Activated CD8-positive, alpha-beta memory T cell treated with anti-CD3 and anti-CD28 coated beads for 48 hours (primary cell): ENCODE measurements around the gene NR1H2.
A peak's percentile ranks its signal among the peaks of the same experiment; 100 is the strongest.
"Not testable (repeated sequence)": the region's sequence is repeated elsewhere in the genome, so short reads cannot be mapped to it uniquely, and the experiment has no call there.

ENCODE experiments used
- DNase-seq, 3 experiments: peaks; one replicate each; pipeline ENCODE4 v3.0.0-alpha.2; 2020; ENCODE audit warnings: low read depth in 2 of 3, low spot score in 2 of 3

Gene NR1H2

DNA sequence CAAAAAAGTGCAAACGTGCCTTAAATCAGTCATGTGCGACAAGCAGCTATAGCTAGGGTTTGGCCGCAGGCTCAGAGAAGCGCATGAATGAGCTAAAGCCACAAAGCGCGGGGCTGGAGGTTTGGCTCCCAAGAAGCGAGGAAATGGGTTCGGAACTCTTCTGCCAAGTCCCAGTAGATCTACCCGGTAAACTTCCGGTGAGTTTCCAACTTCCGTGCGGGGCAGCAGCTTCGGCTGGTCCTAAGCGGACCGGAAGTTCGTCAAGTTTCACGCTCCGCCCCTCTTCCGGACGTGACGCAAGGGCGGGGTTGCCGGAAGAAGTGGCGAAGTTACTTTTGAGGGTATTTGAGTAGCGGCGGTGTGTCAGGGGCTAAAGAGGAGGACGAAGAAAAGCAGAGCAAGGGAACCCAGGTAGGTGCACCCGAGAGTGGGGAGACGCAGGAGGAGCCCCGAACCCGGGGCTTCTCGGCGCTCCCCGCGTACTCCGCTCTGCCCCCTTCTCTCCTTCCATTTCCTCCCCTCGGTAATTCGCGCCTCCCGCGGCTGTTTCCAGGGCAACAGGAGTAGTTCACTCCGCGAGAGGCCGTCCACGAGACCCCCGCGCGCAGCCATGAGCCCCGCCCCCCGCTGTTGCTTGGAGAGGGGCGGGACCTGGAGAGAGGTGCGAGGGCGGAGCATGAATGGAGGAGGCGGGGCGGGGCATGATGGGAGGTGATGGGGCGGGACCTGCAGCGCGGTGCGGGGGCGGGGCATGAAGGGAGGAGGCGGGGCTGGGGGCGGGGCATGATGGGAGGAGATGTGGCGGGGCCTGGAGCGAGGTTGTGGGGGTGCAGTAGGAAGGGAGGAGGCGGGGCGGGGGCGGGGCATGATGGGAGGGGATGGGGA lies at the start of gene NR1H2:
NR1H2 (plus strand) TSS at position 292 of the 885 bp plus-strand sequence. CDS start 1,149 bp downstream, outside the sequence.
- peak; percentile 83 to 93 (median 93) for DNase-seq

DNA sequence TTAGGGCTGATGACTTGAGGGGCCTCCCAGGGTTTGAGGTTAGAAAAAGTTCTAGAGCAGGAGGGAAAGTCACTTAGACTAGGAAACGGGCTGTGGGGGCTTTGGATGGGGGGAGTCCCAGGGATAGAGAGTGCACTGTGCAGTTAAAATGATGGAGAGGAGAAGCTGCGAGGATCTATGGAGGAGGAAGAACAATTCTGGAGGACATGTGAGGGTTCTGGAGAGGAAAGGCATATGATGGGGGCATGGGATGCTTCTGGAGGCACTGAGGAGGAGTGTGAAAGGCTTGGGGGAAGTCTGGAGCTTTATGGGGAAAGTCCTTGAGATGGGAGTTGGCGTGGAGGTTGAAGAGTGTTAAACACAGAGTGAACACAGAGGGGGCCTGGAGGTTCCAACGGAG lies 49.2 kb upstream of the NR1H2 start:
- no peak for DNase-seq

DNA sequence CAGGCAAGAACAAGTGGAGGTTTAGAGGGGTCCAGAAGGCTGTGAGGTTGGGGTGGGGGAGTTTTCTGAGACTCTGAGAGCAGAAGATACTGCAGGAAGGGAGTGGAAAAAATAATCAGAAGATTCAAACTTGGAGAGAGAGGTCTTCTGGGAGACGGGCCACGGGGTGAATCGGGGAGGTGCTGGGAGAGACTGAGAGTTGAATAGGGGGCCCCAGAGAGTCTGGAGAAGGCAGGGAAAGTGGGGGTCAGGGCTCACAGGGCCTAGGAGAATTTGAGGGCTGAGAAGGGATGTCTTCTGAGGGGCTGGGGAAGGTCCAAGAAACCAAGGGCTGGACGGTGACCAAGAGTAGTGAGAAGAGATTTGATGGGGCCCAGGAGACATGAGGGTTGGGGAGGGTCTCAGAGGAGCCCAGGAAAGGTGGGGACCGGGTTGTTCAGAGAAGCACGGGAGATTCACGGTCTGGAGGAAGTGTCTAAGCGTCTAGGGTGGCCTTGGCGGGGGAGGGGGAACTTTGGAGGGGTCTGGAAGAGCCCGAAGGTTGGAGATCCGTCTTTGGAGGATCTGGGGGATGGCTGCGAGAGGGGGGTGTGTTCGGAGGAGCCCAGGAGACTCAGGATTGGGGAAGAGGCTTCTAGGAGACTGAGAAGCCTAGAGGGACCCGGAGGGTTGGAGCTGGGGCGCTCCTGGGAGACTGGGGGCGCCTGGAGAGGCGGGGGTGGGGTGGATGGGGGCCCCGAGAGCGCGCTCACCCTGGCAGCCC lies 48.6 kb upstream of the NR1H2 start:
- no peak for DNase-seq

DNA sequence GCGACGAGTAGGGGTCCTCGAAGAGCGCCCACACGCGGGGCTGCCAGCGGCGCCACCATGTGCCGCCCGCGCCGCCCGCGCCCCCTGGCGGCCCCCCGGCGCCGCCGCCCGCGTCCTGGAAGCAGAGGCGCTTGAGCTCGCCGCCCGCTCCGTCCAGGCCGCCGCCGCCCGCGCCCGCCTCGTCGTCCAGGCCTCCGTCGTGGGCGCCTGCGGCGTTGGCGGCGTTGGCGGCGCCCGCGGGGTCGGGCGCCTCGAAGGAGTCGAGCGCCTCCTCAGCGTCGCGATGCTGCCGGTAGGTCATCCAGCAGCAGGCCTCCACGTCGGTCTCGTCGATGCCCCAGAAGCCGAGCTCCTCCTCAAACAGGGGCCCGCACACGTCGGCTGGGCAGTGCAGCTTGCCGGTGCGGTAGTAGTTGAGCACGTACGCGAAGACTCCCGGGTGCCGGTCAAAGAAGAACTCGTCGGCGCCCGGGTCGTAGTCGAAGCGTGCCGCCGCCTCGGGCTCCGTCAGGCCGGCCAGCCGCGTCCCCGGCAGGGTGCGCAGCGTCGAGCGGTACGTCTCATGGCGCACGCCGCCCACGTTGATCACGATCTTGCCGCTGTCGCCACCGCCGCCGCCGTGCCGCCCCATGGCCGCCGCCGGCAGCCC lies 47.9 kb upstream of the NR1H2 start:
- DNase-seq, result no peak

DNA sequence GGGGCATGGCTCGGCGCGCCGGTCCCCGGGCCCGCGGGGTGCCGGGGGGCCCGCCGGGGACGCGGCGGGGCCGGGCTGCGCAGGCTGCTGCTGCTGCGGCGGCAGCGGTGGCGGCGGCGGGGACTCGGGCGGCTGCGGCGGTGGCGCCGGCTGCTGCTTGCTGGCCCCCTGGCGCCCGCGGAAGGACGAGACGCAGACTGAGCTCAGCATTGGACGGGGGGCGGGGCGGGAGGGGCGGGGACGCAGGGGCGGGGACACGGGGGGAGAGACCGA lies 47.4 kb upstream of the NR1H2 start:
- DNase-seq, result no peak

DNA sequence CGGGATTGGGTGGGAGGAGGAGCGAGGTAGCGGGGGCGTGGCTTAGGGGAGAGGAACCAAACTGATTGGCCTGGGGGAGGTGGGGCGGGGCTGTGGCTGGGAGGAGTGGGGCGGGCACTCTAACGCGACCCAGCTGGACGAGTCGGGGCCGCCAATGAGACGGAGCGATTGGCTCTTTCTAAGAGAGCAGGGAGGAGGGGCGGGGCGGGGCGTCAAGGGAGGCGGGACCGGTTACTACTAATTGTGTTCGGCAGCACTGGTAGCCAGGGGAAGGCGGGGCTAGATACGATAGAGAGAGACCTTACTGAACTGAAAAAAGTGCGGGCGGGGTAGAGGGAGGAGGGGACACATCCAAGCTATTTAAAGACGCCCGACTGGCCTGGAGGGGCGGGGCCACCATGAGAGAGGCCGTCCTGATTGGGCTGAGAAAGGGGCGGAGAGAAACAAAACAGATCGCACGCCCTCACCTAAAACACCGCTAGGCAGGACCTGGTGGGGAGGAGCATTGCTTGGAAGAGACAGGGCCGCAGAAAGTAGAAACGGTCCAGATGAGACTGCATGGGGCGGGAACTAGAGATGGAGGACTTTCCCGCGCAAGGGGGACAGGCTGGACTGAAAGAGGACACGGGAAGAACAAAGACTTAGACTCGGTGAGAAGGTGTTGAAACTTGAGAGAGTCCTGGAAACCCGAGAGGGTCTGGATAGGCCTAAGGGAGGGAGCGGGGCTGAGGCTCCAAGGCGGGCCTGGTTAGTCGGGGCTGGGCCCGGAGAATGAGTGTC lies 46.9 kb upstream of the NR1H2 start, which contains the start of gene KCNC3:
KCNC3 (minus strand) TSS at position 232 of the 780 bp plus-strand sequence. CDS start 295 bp downstream, outside the sequence.
- DNase-seq, result peak; percentile 59 to 91 (median 70)

DNA sequence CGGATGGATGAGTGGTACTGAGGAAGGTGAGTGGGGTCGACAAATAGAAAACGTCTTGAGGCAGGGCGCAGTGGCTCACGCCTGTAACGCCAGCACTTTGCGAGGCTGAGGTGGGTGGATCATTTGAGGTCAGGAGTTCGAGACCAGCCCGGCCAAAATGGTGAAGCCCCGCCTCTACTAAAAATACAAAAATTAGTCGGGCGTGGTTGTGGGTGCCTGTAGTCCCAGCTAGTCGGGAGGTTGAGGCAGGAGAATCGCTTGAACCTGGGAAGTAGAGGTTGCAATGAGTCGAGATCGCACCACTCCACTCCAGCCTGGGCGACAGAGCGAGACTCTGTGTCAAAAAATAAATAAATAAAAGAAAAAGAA lies 46.3 kb upstream of the NR1H2 start:
- DNase-seq, result not testable (repeated sequence)

DNA sequence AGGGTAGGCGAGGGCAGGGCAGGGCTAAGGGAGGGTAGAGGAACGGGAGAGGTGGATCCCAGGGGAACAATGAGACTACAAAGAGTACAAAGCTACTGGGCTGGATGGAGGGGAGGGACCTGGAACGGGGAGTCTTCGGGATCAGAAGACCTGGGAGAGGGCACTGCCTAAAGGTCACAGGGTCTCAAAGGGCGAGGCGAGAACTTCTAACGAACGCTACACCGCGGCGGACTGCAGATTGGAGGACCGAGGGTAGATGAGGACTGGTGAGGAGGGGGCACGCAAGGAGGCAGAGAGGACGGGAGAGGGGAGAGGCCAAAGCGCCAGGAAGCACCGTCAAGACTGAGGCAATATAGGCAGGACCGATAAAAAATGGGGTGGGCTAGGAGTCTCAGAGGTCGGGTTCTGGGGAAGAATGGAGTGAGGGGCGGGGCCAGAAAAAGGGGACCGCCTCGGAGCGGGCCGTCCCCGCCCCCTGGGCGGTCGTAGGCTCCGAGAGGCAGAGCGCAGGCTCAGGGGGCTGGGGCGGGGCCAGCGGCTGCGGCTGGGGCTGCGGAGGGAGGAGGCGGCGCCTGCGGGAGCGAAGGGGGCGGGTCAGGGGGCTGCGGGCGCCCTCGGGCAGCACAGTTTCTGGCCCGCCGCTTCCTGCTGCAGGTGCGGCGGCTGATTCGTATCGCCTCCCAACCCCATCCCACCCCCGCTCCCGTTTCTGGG lies 45.7 kb upstream of the NR1H2 start:
- DNase-seq, result peak; percentile 52 to 77 (median 68)

DNA sequence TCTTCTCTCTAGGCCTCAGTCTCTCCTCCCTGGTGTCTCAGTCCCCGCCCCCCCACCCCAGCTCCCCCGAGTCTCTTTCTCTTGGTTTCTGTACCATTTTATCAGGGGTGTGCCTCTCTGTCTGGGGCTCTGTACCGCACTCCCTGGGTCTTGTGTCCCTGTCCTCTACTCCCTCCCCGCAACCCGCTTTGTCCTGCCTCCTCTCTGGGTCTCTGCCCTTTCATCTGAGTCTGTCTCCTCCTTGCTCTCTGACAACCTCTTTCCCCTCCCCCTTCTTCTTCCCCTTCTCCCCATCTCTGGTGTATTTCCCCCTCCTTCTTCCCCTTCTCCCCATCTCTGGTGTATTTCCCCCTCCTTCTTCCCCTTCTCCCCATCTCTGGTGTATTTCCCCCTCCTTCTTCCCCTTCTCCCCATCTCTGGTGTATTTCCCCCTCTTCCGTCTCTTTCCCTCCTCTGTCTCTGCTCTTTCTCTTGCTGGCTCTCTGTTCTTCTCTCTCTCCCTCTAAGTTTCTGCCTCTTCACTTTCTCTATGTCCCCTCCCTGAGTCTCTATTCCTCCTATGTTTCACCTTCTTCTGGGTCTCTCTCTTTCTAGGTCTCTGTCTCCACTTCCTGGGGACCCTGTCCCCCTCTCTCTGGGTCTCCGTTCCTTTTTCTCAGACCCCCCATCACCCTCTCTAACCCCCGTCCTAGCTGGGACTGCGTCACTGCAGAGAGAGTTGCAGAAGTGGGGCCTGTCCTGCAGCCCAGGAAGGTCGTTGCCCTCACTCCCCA lies 44.9 kb upstream of the NR1H2 start:
- no peak for DNase-seq

DNA sequence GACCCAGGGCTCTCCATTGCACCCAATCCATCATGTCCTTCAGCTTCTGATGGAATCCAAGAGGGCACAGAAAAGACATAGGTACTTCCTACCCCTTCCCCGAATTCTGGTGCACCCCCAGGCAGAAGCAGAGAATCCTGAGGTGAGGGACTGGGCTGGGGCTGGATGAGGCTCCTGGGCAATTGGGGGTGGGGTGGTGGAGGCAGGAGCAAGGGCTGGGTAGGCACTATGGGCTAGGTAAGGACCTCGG lies 44.3 kb upstream of the NR1H2 start:
- DNase-seq, result no peak

DNA sequence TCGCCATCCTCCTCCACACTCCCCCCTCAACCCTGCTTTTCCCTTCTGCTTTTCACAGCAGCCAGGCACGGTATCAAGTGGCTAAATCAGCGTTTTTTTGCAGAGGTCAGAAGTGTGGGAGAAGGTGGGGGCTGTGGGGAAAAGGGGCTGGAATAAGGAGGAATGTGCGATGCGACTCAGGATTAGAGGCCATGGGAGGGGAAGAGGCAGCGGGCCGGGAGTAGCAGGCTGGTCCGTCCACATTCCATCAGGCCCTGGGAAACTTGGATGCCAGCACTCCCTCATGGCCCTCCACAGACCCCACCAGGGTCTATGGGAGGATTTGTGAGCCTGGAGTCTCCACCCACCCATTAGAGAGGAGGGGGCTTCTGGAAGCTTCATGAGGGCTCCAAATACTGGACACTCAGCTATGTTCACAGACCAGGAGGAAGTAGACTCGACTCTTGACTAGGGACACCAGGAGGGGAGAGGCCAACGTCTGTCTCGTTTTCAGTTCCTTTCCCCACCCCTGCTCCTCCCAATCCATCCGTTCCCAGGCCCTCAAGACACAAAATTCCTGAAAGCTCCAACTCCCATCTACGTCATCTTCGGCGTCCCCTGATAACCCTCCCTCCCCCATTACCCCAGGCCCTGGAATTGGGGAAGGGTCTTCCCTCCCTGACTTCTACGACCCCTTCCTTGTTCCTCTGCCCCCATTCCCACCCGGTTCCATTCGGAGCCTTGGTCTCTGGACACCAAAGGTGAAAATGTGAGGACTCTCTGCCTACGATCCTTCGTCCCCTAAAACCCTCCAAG lies 43.8 kb upstream of the NR1H2 start:
- DNase-seq, result no peak

DNA sequence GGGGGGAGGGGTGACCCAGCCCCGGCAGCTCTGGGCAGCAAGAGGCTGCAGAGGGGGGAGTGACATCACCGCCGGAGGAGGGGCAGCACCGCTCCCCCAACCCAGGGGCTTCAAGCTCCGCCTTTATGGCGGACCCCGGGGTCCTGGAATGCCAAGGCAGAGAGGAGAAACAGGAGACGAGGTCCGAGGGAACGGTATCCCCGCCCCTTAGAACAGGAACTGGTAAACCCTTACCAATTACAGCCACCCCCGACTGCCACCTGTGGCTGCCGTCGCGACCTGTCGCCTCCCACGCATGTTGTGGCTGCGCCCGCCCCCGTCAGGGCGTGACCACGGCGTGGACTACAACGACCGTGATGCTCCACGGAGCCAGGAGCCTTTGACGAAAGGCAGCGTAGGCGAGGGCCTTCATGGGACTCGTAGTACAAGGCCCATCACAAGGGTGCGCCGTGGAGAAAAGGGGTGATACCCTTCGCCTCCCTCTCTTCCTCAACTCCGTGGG lies 43.0 kb upstream of the NR1H2 start:
- peak; percentile 80 to 84 (median 81) for DNase-seq

DNA sequence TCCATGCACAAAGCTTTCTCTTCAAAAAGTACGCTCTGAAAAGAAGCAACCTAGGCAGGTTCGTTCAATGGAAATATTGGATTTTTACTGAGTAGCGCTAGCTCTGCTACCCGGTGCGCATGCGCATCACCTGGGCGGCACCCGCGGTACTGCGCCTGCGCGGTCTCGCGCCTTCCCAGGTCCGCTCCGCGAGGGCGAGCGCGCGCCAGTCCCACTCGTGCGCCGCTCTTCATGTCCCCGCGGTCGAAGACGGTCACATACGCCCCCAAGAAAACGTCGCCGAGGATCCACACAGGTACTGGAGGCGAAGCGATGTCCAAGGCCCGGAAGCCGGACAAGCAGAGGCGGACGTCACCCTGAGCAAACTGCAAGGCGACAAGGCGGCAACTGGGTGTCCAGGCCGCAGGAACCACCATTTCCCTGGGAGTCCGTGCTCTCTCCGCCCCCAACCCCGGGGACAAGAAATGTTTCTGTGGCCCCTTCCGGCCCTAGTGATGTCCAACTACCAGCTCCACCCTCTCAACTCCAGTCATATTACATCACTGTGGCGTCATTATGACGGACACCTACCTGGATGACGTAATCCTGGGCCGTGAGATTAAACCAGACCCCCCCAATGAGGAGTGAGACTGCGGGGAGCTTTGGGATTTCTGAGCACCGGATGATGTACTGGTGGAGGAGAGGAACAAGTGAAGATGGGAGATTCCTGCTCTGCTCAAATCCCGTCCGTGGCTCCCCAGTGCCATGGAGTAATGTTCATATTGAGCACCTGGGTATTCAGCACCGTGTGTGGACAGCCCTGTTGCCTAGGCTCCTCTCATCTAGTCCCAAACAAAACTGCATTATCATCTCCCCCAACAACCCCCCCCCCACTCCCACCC lies 42.3 kb upstream of the NR1H2 start:
- DNase-seq, result peak; percentile 71 to 77 (median 74)

DNA sequence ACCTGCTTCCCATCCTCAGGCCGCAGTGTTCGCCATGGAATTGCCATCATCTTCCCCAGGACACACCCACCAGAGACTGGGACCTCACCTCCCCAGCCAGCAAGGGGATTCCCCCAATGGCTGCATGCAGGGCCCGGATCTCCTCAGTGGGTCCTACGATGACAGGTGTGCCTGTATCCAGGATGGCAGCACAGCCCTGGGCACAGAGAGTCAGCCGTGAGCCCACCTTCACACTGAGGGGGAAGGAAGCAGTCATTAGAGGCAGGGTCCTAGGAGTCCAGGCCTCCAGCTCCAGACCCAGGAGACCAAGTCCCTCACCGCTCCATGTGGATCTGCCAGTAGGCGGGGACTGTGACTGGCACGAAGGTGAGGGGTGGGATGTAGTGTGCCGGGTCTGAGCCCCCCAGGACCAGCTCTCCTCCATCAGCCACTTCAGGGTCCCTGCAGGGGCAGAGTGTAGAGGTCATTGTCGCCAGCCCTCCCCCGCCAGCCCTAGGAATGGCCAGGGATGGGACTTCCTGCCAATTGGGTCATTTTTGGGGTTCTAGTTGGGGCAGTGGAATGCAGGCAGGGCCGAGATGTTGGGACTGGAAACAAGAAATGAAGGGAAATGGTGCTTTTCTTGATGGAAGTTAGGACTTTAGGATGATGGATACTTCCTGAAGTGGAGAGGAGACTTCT lies 41.4 kb upstream of the NR1H2 start:
- no peak for DNase-seq

DNA sequence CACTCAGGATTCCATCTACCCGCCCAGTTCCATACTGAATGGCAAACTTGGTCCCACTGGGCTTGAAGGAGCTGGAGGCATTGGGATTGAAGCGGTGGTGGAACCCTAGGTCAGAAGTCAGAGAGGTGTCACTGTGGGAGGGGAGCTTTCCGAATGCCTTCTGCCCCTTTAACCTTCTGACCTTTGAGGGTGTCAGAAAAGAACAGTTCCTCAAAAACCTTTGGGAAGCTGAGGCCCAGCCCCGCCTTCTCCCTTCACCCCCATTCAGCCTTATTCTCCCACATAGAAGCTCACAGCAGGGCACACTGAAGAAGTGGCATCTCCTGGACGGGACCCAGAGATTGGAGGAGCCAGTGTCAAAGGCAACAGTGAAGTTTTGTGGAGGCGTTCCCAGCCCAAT lies 39.2 kb upstream of the NR1H2 start:
- DNase-seq, result not testable (repeated sequence)

DNA sequence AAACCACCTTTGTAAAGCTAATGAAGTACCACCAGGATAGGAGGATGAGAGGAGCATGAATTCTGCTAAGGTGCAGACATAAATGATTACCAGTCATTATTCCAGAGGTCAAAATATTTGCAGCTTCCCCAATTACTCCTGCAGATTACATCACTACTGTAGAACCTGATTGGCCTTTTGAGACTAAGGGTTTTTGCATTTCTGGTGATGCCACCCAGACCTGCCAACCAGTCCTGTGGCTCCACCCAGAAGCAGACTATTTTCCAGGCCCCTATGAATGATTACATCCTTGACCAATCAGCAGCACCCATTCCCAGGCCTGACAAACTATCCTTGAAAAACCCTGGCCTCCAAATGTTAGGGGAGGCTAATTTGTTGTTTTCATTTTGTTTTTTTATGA lies 35.9 kb upstream of the NR1H2 start:
- DNase-seq, result no peak

DNA sequence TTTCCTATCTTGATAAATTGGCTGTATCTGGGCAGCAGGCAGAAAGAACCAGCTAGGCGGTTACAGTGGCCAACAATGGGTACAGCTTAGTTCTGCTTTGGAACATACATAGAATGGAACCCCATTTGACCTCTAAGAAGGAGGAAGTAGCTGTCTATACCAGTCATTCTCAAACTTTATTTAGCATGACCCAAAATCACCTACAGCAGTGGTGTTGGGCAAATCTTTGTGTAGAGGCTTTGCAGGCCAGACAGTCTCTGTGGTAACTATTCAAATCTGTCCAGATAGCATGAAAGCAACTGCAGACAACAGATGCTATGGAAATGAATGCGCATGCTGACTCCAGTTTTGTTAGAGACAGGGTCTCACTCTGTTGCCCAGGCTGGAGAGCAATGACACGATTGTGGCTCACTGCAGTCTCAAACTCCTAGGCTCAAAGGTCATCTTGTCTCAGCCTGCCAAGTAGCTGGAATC lies 35.1 kb upstream of the NR1H2 start:
- no peak for DNase-seq
